Transverse colon (tissue), 4 donors: ENCODE results near the gene DLX3. TPM values are rescaled to one million over a fixed set of nuclear protein-coding genes. Genes with fewer than 3 reads are reported as not detected.

Source experiments
- DNase-seq: peaks from one replicate; pipeline ENCODE4 v3.0.0-alpha.2; 2019
- H3K27ac ChIP-seq, 4 donors: fragments of 200-600 bp; sonication (generic); 2 replicates each; pipeline ENCODE4 v1.5.1; 2016 to 2018; ENCODE audit warnings: inconsistent platforms in 4 of 4
- H3K27me3 ChIP-seq: fragments of 200-600 bp; sonication (generic); 2 replicates; pipeline ENCODE4 v1.5.1; 2017; ENCODE audit warnings: inconsistent platforms
- H3K36me3 ChIP-seq, 4 donors: fragments of 200-600 bp; sonication (generic); 2 replicates each; pipeline ENCODE4 v1.5.1; 2017 to 2019; ENCODE audit warnings: inconsistent platforms in 4 of 4
- H3K4me1 ChIP-seq, 4 donors: fragments of 200-600 bp; sonication (generic); 2 replicates each; pipeline ENCODE4 v1.5.1; 2017 to 2020; ENCODE audit warnings: inconsistent platforms in 4 of 4
- H3K4me3 ChIP-seq, 4 donors: fragments of 200-600 bp; sonication (generic); 1 replicate in 1 of 4; 2 replicates in 3 of 4; pipeline versions ENCODE4 v1.5.1 to v1.6.1; 2017 to 2019; ENCODE audit warnings: inconsistent platforms in 4 of 4
- H3K9me3 ChIP-seq, 2 donors: fragments of 200-600 bp; sonication (generic); 2 replicates each; pipeline ENCODE4 v1.5.1; 2017 to 2019; ENCODE audit warnings: inconsistent platforms in 2 of 2
- EP300 ChIP-seq: sonication (generic); formaldehyde crosslinking; IDR thresholded peaks from one replicate; pipeline ENCODE4 v1.6.1; 2017; ENCODE audit warnings: antibody characterized with exemption, low read depth
- POLR2A ChIP-seq: fragments of 450-650 bp; IDR thresholded peaks from one replicate; pipeline ENCODE4 v1.6.1; 2016; ENCODE audit warnings: antibody characterized with exemption, mild to moderate bottlenecking, moderate library complexity
- POLR2AphosphoS5 ChIP-seq, 3 donors: sonication (generic); formaldehyde crosslinking; IDR thresholded peaks; one replicate each; pipeline ENCODE4 v1.6.1; 2016; ENCODE audit warnings: antibody characterized with exemption in 3 of 3
- WGBS, 2 donors: methylation state at CpG; one replicate each; pipeline ENCODE4 v1.1.5; 2018; ENCODE audit warnings: low coverage in 1 of 2; 5-methylcytosine and 5-hydroxymethylcytosine counted together
- in situ Hi-C, 4 donors: fragments of 200-750 bp; cut with MboI; loops; one replicate each; pipeline versions ENCODE4 v1.15.0 to v1.15.1; 2017; ENCODE audit warnings: low sequenced_read_pairs in 3 of 4, low pct_ligation_motif_present in 1 of 4, low pct_unique_long_range_greater_than_20kb in 1 of 4
- intact Hi-C: fragments of 100-400 bp; cut with DNase I; formaldehyde crosslinking; loops from one replicate; pipeline ENCODE4 v1.15.1; 2023; ENCODE audit warnings: low total_unique reads
- total RNA-seq, 4 donors: library from RNA; depleted of rRNA; stranded (reverse); fragments of >200 nt; gene quantifications; one replicate each; pipeline ENCODE4 v1.1.0, GENCODE V29; 2016
- TF ChIP-seq, protein P1 (sequence below), 5 experiments: fragments of 200-600 bp in 3 of 5; fragments of 450-650 bp in 2 of 5; sonication (generic) in 3 of 5; IDR thresholded peaks; 1 replicate in 2 of 5; 2 replicates in 3 of 5; pipeline ENCODE4 v1.5.1; 2016 to 2017; ENCODE audit warnings: antibody characterized with exemption in 5 of 5, inconsistent platforms in 3 of 5, mild to moderate bottlenecking in 2 of 5, moderate library complexity in 1 of 5

The DLX3 gene
- total RNA-seq, 4 donors from 2014 or later = not detected

DNA sequence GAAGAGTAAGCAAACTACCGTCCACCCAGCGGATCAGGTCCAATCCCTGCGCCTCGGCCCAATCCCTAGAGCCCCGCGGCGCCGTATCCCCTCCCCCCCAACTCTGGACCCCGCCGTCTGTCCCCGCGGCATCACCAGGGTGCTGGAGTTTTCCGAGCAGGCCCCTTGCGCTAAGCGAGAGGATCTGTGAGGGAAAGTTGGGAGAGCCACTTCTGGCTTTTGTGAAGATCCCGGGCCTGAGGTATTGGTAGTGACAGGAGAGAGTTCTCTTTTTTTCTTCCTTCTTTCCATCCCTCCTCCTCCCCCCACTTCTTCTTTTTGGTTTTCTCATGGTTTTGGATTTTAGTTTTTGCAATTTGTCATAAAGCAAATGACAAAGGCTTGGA, 29.5 kb downstream of the DLX3 start:
- Histone ChIP-seq H3K9me3 (no peaks in the 10 kb centered on the region), H3K36me3 (no peaks in the 10 kb centered on the region), H3K27me3 (peaks cover 99% of the 10 kb centered on the region), H3K4me3 (no peak overlapping the region), H3K4me1 (peaks cover 12 to 31% (median 19%) of the 10 kb centered on the region in 4 donors), H3K27ac (no peak overlapping the region)
- TF ChIP-seq POLR2A = no peak
- TF ChIP-seq EP300 = no peak
- TF ChIP-seq, protein P1, sequence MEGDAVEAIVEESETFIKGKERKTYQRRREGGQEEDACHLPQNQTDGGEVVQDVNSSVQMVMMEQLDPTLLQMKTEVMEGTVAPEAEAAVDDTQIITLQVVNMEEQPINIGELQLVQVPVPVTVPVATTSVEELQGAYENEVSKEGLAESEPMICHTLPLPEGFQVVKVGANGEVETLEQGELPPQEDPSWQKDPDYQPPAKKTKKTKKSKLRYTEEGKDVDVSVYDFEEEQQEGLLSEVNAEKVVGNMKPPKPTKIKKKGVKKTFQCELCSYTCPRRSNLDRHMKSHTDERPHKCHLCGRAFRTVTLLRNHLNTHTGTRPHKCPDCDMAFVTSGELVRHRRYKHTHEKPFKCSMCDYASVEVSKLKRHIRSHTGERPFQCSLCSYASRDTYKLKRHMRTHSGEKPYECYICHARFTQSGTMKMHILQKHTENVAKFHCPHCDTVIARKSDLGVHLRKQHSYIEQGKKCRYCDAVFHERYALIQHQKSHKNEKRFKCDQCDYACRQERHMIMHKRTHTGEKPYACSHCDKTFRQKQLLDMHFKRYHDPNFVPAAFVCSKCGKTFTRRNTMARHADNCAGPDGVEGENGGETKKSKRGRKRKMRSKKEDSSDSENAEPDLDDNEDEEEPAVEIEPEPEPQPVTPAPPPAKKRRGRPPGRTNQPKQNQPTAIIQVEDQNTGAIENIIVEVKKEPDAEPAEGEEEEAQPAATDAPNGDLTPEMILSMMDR (IDR thresholded peaks at IDR 0.05) = no peak
- no peak for TF ChIP-seq POLR2AphosphoS5 (IDR thresholded peaks at IDR 0.05)
- intact Hi-C loops (no loop called here), in situ Hi-C loops (no loop called here)
- no peak for DNase-seq
- WGBS, 2 donors = 18% methylated on average over 15 of the region's 16 CpGs; no CpG with 5 or more reads in 1 of the 2 donors

DNA sequence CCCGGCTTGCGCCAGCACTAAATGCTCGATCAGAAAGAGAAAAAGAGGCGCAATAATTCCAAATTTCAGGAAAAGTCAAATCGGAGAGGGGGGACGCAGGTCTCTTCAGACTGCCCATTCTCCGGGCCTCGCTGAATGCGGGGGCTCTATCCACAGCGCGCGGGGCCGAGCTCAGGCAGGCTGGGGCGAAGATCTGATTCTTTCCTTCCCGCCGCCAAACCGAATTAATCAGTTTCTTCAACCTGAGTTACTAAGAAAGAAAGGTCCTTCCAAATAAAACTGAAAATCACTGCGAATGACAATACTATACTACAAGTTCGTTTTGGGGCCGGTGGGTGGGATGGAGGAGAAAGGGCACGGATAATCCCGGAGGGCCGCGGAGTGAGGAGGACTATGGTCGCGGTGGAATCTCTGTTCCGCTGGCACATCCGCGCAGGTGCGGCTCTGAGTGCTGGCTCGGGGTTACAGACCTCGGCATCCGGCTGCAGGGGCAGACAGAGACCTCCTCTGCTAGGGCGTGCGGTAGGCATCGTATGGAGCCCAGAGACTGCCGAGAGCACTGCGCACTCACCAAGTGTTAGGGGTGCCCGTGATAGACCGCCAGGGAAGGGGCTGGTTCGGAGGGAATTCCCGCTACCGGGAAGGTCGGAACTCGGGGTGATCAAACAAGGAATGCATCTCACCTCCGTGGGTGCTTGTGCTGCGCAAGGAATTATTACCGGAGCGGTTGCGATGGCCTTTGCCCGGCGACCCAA, 30.1 kb downstream of the DLX3 start:
- Histone ChIP-seq H3K27ac (no peak overlapping the region), H3K36me3 (no peaks in the 10 kb centered on the region), H3K4me1 (peaks cover 11 to 30% (median 18%) of the 10 kb centered on the region in 4 donors), H3K27me3 (peaks cover 94% of the 10 kb centered on the region), H3K9me3 (no peaks in the 10 kb centered on the region), H3K4me3 (no peak overlapping the region)
- 19% methylated on average over 49 of the region's 52 CpGs; no CpG with 5 or more reads in 1 of the 2 donors for WGBS, 2 donors
- no peak for TF ChIP-seq EP300
- TF ChIP-seq, protein P1 (IDR thresholded peaks at IDR 0.05) = no peak
- no peak for TF ChIP-seq POLR2AphosphoS5 (IDR thresholded peaks at IDR 0.05)
- TF ChIP-seq POLR2A = no peak
- intact Hi-C loops (no loop called here), in situ Hi-C loops (no loop called here)
- no peak for DNase-seq

DNA sequence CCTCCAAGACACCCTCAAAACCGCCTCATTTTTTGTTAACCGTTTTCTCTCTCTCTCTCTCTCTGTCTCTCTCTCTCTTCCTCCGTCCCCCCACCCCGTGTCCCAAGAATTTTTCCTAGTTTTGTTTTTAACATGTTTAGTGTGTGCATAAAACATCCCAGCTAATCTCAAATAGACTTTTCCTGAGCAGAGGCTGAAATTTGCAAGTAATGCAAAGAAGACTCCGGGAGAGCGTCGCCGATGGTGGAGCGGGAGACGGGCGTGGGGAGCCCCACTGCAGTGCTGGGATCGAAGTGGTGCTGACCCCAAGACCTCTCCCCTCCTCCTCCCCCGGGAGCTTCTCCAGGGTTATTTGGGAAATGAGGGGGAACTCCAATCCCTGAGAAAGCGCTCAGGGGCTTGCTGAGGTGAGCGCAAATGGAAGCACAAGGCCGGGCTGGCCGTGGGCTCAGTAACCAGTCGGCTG, 30.7 kb downstream of the DLX3 start:
- H3K9me3 ChIP-seq = no peaks in the 10 kb centered on the region
- peaks cover 88% of the 10 kb centered on the region for H3K27me3 ChIP-seq
- TF ChIP-seq, protein P1 (IDR thresholded peaks at IDR 0.05) = no peak
- TF ChIP-seq EP300 (no peak), POLR2A (no peak), POLR2AphosphoS5 (IDR thresholded peaks at IDR 0.05) (no peak)
- H3K4me1 ChIP-seq = peaks cover 7 to 24% (median 12%) of the 10 kb centered on the region in 4 donors
- in situ Hi-C loops (no loop called here), intact Hi-C loops (no loop called here)
- 27 to 28% methylated on average over 5 to 18 of the region's 18 CpGs for WGBS, 2 donors
- H3K4me3 ChIP-seq = no peak overlapping the region
- no peak for DNase-seq
- H3K36me3 ChIP-seq = no peaks in the 10 kb centered on the region
- H3K27ac ChIP-seq = no peak overlapping the region

GRCh38 chr17:49963626-49964302, 31.3 kb downstream of the DLX3 start:
- Histone ChIP-seq H3K27me3 (peaks cover 82% of the 10 kb centered on the region), H3K36me3 (no peaks in the 10 kb centered on the region), H3K4me1 (peaks cover under 1 to 18% (median 6%) of the 10 kb centered on the region in 4 donors), H3K9me3 (no peaks in the 10 kb centered on the region), H3K27ac (no peak overlapping the region), H3K4me3 (no peak overlapping the region)
- intact Hi-C loops = no loop called here
- no peak for TF ChIP-seq EP300
- TF ChIP-seq, protein P1 (IDR thresholded peaks at IDR 0.05) = no peak
- TF ChIP-seq POLR2A = no peak
- TF ChIP-seq POLR2AphosphoS5 (IDR thresholded peaks at IDR 0.05) = no peak
- DNase-seq = no peak
- in situ Hi-C loops = no loop called here
- WGBS, 2 donors = 33% methylated on average over 52 of the region's 52 CpGs; no CpG with 5 or more reads in 1 of the 2 donors
